ENCODE measurements around the gene FAM120AOS.
A peak's percentile ranks its signal among the peaks of the same experiment; 100 is the strongest.

FAM120AOS gene

DNA sequence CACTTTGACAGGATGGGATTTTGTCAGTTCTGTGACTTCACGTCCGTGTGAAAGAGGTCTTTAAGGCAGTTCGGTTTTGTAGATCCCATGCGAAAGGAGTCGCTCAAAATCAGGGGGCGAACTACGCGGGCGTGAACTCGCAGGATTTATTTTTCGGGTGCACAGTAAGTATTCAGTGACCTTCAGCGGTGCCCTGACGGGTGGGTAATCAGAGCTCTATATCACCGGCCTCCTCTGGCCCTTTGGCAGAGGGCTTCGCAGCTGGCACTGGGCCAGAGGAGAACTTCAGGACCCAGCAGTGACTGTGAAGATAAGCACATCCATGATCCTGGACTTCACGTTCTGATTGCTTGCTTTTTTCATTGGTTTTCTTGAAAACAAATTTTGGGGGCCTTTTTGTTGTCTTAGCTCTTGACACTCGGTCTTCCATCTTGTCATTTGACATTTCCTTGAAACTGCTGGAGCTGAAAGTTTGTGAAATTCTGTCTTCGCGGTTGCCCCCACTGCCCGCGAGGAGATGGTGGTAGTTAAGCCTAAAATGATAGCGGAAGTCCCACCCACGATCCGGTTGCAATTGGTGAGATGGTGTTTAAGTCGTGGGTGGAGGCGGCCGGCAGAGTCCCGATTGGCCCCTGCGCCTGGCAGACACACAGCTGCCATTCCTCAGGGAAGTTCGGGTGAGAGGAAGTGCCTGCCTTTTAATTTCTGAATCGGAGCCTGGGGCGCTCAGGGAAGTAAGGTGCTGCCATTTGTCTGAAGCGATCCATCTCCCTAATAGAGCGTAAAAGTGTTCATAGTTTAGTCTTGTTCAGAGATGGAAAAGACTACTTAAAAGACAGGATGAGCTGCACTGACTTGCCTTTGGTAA, at the start of gene FAM120AOS:
TSS of gene FAM120AOS (minus strand) at position 535 of the 868 bp plus-strand sequence. CDS start 872 bp downstream, outside the sequence.
- peak; percentile 95 for DNase-seq

GRCh38 chr9:93501406-93501805, 48.0 kb upstream of the FAM120AOS start:
- DNase-seq = no peak

- DNase-seq = no peak
These were observed 47.4 kb upstream of the FAM120AOS start for GRCh38 chr9:93500571-93501298.

DNA sequence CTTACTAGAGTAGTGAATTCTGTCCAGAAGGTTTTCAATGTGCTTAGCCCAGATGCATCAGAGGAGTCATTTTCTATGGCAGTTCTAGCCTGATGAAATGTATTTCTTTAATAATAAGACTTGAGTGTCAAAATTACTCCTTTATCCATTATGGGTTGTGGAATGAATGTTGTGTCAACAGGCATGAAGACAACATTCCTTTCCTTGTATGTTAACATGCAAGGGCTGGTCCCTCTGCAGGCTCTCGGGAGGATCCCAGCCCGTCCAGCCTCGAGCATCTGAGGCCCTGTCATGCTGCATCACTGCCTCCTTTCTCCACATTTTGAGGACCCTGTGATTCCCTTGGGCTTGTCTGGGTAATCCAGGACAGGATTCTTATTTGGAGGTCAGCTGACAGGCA, 42.9 kb upstream of the FAM120AOS start:
- DNase-seq = no peak

DNA sequence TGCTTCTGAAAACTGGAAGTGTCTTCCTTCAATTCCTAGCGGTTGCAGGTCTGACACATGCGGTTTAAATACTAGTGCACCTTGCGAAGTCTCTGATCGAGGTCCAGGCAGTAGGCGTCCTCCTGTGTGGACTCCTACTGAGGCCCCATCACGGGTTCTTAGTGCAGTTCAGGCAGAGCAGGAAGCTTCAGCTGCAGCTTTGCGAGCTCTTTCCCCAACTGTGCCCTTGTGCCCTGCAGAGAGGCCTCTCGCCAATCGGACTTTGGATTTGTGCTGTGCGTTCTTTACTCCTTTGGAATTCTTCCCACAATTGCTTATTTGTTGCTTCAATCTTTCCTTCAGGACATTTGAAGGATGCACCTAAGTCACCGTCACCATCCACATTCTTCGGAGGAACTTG, 40.6 kb upstream of the FAM120AOS start:
- DNase-seq = no peak

DNA sequence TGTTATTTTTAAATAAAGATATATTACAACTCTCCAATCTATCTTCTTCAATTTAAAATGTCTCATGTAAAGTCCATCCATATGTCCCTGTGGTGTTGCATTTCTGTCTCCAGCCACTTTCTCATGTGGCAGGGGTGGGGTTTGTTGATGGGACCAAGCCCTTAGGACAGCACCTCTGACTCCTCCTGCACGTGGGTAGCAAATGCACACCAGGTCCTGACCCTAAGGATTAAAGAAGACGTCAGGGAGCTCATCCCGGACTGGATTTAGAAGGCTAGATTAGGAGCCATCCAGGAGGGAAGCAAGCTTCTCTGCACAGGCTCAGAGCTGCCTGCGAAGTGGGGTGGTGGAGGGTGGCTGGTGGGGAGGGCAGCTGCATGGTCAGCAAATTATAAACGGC, 38.9 kb upstream of the FAM120AOS start:
- no peak for DNase-seq

DNA sequence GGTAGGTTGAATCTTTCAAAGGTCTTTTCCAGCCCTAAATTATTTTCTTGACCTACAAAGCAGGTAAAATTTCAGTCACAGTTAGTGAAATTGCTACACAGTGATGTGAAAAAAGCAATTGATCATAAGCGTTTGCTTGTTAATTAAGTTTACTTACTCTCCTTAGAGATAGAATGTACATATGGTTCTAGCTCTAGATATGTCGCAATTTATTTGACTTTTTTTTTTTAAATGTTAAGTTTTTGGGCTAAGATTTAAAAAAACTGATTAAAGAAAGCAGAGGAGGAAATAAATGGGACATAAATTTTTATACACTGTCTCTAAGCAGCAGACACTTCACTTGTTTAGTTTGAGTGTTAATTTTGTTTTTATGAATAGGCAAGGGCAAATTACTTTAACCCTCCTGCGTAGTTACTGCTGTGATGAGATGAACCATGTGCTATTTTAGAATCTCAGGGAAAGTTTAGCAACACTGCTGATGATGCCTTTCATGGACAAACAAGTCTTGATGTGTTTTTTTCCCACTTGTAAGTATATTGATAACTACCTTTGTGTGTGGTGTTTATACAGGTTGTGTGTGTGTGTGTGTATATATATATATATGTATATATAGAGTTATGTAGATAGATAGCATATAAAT, 38.3 kb upstream of the FAM120AOS start:
- no peak for DNase-seq

DNA sequence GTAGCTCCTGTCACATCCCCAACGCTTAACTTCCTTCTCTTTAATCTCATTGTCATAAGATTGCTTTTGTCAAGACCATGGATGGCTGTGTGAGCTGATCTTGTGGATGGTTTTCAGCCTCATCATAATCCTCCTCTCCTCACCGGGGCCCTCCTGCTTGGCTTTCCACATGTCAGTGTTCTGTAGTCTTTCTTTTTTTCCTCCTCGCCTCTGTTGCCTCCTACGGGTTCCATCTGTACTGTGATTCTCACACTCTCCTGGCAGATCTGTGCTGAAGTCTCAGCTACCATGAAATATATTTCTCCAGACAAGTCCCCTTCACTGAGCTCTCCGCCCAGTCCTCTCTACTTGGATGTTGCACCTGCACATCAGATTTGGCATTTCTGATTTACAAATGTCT, 34.9 kb upstream of the FAM120AOS start:
- DNase-seq = no peak

DNA sequence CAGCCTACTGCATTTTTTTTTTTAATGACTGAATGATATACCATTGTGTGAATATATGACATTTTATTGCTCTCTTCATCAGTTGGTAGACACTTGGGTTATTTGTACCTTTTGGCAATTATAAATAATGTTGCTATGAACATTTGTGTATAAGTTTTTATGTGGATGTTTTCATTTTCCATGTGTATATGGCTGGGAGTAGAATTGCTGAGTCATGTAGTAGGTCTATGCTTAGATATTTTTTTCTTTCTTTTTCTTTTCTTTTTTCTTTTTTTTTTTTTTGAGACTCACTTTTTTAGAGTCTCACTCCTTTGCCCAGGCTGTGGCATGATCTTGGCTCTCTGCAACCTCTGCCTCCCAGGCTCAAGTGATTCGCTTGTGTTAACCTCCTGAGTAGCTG, 32.9 kb upstream of the FAM120AOS start:
- no peak for DNase-seq

- no peak for DNase-seq
These were observed 30.1 kb upstream of the FAM120AOS start for GRCh38 chr9:93483497-93483896.

DNA sequence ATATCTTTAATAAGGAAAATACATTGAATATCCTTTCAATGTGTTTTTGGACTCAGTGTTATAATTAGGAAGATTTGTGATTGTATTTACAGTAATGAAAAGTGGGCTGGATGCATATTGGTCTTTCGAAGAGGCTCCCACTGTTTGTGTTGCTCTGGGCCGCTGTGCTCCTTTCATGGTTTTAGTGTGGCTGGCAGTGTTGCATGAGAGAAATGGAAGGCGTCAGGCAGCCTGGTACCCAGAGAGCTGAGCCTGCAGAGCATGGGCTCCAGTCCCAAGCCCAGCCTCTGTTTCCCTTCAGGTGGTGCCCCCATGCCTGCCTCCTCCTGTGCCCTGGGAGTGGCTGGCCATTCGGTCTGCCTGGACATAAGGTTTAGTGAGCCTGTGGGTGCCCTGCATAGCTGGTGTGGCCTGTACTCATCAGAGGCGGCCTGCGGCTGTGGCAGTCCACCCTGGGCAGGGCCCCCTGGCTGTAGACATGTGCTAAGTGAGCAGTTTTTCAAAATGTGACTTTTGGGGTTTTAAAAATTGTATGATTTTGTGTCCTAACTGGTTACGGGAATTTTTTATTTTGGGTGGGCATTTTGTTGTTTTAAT, 27.4 kb upstream of the FAM120AOS start:
- DNase-seq = no peak

DNA sequence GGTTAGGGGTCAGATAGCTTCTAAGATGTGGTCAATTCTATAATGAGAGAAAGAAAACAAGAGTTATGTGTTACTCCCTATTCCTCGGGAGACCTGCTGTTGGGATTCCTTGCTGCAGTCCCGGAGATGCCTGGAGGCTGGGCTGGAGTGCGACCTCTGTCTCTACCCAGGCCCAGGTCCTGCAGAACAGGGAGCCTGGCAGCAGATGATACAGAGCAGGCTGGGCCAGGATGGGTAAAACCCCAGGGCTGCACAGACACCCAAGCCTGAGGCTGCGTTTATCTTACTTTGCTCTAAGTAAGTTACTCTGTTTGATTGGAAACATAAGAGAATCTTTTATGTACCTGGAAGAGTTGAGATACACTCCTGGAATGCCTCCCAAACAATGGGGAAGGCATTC, 26.9 kb upstream of the FAM120AOS start:
- DNase-seq = no peak

DNA sequence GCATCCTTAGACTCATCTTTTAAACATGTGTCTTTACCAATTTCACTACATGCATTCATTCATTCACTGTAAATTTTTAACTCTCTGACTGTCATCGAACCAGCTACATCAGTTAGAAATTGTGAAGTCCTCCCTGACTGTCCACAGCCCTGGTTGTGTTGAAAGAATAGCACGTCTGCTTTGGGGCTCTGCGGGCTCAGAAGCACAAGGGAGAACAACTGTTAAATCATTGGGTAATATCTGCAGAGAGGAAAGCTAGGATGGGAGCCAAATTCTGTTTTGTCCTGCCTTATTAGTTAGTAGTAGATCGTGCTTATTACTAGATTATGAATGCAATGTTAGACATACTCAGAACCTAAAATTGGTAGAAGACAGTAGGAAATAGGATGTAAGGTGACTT, 26.3 kb upstream of the FAM120AOS start:
- DNase-seq = peak; percentile 7

- no peak for DNase-seq
These were observed 24.0 kb upstream of the FAM120AOS start for GRCh38 chr9:93477397-93477796.

- no peak for DNase-seq
These were observed 23.5 kb upstream of the FAM120AOS start for GRCh38 chr9:93476924-93477323.

DNA sequence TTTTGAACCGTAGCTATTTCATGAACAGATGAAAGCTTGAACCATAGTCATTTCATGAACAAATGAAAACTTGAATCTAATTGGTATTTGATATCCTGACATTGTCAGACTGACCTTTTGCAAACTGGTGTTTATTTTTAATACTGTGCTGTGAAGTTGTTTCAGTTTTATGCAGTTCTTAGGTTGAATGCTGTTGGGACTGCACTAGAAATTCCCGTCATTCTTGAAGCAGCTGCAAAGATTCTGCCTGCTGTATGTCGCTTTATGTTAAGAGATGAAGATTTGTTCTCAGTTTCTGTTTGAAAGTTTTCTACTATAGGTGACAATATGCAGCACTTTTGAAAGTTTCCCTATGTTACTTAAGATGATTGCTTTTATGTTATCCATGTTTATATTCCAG, 22.5 kb upstream of the FAM120AOS start:
- no peak for DNase-seq

GRCh38 chr9:93475108-93475507, 21.7 kb upstream of the FAM120AOS start:
- no peak for DNase-seq

- no peak for DNase-seq
These were observed 20.0 kb upstream of the FAM120AOS start for GRCh38 chr9:93473411-93473810.

DNA sequence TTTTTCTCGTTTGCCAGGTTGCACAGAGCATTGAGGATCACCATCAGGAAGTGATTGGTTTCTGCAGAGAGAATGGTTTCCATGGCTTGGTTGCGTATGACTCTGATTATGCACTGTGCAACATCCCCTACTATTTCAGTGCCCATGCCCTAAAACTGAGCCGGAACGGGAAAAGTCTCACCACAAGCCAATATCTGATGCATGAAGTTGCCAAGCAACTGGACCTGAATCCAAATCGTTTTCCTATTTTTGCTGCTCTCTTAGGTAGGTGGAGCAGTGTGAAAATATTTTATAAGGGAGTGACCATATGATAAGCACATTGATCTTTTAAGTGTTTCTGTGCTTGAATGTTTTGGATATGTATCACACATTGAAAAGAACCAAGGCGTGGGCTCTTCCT, 17.7 kb upstream of the FAM120AOS start:
- DNase-seq = no peak

DNA sequence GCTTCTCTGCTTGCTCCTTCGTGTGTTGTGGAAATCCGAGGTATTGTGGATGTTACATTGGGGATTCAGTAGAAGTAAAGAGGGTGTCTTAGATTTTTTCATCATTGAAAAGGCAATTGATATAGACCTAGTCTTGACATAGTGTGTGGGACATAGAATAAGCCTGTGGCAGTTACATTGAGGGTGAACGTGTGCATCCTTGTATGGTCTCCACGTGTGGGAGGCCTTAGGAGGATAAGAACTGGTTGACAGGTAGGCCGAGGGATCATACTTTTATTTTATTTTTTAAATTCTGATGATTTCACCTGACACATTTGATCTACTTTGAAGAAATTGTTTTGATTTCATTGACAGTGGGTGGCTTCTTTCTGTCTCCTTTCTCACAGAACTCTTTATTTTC, 17.0 kb upstream of the FAM120AOS start:
- no peak for DNase-seq

DNA sequence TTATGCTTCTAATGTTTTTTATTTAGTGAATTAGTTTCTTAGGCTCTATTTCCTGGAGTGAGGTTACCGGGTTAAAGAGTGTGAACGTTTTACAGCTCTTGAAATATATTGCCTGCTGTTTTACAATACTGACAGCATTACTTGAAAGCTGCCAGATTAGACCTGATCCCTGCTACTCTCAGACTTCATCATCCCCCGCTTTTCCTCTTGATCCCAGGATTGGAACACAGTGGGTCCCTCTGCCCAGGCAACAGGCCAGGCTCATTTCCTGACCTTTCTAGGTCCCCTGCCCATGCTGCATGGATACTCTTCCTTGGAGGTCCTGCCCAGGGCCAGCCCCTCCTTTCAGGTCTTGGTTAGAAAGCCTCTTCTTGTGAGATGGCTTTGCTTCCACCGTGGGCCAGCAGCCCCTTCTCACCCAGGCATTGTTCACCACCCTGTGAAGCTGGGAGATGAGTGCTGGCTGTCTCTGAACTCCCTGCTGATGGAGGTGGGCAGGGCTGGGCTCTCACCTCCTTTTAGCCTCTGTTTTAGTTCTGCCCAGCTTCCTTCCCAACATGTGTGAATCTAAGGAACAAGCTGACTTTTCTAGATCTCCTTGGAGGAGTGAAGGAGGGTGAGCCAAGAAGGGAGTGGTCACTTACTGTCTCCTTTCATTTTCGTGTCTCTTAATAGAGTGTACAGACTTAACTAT, 15.5 kb upstream of the FAM120AOS start:
- DNase-seq = peak; percentile 28

GRCh38 chr9:93467462-93467861, 14.1 kb upstream of the FAM120AOS start:
- no peak for DNase-seq

- DNase-seq = no peak
These were observed 13.7 kb upstream of the FAM120AOS start for GRCh38 chr9:93467062-93467416.

Measured in fibroblast of upper back skin (primary cell).